Breast epithelium (tissue), 3 donors: ENCODE results near the gene KLF3.

Source experiments
- CTCF ChIP-seq, 3 donors: fragments of 450-650 bp; IDR thresholded peaks; one replicate each; pipeline ENCODE4 v1.5.1; 2016 to 2017; ENCODE audit warnings: antibody characterized with exemption in 3 of 3, mild to moderate bottlenecking in 3 of 3, moderate library complexity in 3 of 3
- POLR2A ChIP-seq: fragments of 450-650 bp; IDR thresholded peaks from one replicate; pipeline ENCODE4 v1.6.1; 2016; ENCODE audit warnings: antibody characterized with exemption, mild to moderate bottlenecking, moderate library complexity
- POLR2AphosphoS5 ChIP-seq, 3 donors: sonication (generic); formaldehyde crosslinking; IDR thresholded peaks; one replicate each; pipeline ENCODE4 v1.6.1; 2017; ENCODE audit warnings: antibody characterized with exemption in 3 of 3

- TF ChIP-seq CTCF (IDR thresholded peaks at IDR 0.05) = no peak
- no peak for TF ChIP-seq POLR2A
- no peak for TF ChIP-seq POLR2AphosphoS5 (IDR thresholded peaks at IDR 0.05)
Measured at GRCh38 chr4:38703635-38704034, 39.6 kb downstream of the KLF3 start.
